GM18873 (cell line): ENCODE measurements around the gene LNX1.
"Not testable (repeated sequence)": the region's sequence is repeated elsewhere in the genome, so short reads cannot be mapped to it uniquely, and the experiment has no call there.

Experiments used
- ATAC-seq: cut with Tn5 transposase; IDR thresholded peaks from one replicate; pipeline ENCODE4 v1.9.1; 2021; ENCODE audit warnings: mild to moderate bottlenecking, moderate library complexity, moderate number of reproducible peaks; ENCODE audit not compliant: unreplicated experiment, low FRiP score

The LNX1 gene

DNA sequence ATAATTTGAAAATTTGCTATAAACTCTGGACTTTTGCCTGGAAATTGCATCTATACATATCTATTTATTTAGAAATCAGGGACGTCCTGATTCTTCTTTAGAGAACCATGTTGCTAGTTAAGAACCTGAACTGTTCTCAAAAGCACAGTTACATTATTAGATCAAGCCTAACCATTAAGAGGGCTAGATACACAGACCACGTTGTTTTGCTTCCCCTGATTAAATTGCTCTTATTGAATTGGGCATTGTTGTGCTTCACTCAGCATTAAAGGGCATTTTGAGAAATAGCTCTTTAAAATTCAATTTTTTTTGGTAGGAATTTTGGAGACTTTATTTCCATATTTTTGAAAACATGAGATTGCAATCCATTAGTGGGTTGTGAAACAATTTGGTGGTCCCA lies 169.5 kb downstream of the LNX1 start:
- no peak for ATAC-seq

DNA sequence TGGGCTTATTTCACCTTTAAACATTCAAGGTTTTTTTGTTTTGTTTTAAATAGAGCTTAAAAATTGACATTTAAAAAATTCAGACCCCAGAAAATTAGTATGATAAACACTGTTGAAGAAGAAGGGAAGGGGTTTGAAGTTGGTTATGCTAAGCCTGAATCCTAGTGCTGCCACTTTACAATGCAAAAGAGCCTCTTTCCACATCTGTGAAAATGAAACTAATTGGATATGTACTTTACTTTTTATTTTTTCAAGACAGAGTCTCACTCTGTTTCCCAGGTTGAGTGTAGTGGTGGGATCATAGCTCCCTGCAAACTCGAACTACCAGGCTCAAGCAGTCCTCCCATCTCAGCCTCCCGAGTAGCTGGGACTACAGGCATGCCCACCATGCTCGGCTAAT lies 172.1 kb downstream of the LNX1 start:
- no peak for ATAC-seq

DNA sequence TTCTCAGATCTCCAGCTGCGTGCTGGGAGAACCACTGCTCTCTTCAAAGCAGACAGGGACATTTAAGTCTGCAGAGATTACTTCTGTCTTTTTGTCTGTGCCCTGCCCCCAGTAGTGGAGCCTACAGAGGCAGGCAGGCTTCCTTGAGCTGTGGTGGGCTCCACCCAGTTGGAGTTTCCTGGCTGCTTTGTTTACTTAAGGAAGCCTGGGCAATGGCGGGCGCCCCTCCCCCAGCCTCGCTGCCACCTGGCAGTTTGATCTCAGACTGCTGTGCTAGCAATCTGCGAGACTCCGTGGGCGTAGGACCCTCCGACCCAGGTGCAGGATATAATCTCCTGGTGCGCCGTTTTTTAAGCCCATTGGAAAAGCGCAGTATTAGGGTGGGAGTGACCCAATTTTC lies 181.8 kb downstream of the LNX1 start:
- ATAC-seq: not testable (repeated sequence)
